Type B pancreatic cell (in vitro differentiated cells): ENCODE measurements around the gene ABCB8. TPM values are rescaled to one million over a fixed set of nuclear protein-coding genes. Genes with fewer than 3 reads are reported as not detected.

ENCODE experiments used
- DNase-seq: peaks from one replicate; pipeline ENCODE4 v3.0.0; 2021; ENCODE audit warnings: mixed read lengths; ENCODE audit not compliant: unreplicated experiment; ENCODE audit errors: extremely low spot score
- H3K27ac Mint-ChIP-seq: 2 replicates; pipeline ENCODE4 v1.8.0; 2021; ENCODE audit warnings: mild to moderate bottlenecking, mixed read lengths
- H3K27me3 Mint-ChIP-seq: 2 replicates; pipeline ENCODE4 v1.8.0; 2021; ENCODE audit warnings: mixed read lengths
- H3K36me3 Mint-ChIP-seq: 2 replicates; pipeline ENCODE4 v1.8.0; 2021; ENCODE audit warnings: mixed read lengths
- H3K4me1 Mint-ChIP-seq: one replicate; pipeline ENCODE4 v1.8.0; 2021; ENCODE audit warnings: mixed read lengths; ENCODE audit not compliant: unreplicated experiment
- H3K4me3 Mint-ChIP-seq: 2 replicates; pipeline ENCODE4 v1.8.0; 2021; ENCODE audit warnings: mild to moderate bottlenecking, mixed read lengths
- H3K9me3 Mint-ChIP-seq: 2 replicates; pipeline ENCODE4 v1.8.0; 2021; ENCODE audit warnings: mixed read lengths
- CTCF ChIP-seq: fragments of 200-600 bp; sonication (generic); conservative IDR thresholded peaks from 2 replicates; pipeline ENCODE4 v1.5.0; 2021; ENCODE audit warnings: antibody characterized with exemption, mild to moderate bottlenecking
- total RNA-seq: library from RNA; stranded (reverse); gene quantifications from 2 replicates; pipeline ENCODE4 v1.2.1, GENCODE V29; 2021; ENCODE audit warnings: low replicate concordance

ABCB8 gene
- total RNA-seq, 1 donor from 2014 or later = 45.5 TPM

- Mint-ChIP-seq H3K4me1 (peaks cover 38% of the 10 kb centered on the region), H3K36me3 (no peaks in the 10 kb centered on the region), H3K4me3 (peak overlapping the region; percentile 98), H3K27ac (peak overlapping the region; percentile 48), H3K9me3 (no peaks in the 10 kb centered on the region), H3K27me3 (no peaks in the 10 kb centered on the region)
- no peak for DNase-seq
- TF ChIP-seq CTCF = peak; percentile 6
These were observed 31.8 kb downstream of the ABCB8 start for GRCh38 chr7:151060113-151060415.

DNA sequence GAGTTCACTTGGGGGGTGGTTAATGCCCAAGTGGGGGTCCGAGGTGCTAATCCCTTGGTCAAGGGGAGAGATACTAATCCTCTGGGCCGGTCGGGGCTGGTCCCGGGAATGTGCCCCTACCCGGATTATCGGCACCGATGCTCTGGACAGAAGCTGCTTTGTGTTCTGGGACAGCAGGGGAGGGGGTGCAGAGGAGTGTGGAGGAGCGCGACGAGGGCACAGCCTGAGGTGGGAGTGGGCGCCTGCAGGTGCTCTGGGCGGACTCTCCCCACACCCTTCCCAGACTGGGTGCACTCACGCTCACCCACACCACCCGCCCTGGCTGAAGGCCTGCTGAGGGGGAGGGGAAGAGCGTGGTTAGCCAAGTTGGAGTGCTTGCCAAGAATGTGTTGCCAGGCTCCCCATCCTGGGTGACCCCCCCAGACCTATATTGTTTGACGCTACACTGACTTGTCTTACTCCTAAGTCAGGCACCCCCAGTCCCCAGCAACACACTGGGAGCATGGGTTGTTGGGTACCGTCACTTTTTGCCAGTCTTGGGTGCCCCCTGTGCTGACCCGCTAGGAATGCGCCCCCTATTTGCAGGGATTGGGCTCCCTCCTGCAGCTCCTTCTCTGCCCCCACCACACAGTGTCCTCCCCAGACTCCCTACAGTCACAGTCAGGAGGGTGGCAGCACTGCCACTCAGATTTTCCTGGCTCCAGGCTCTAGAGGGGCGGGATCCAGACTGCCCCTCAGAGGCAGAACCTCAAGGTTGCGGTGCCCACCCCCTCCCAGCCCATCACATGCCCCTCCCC is 32.4 kb downstream of the ABCB8 start:
- TF ChIP-seq CTCF = no peak
- no peaks in the 10 kb centered on the region for H3K27me3 Mint-ChIP-seq
- peak overlapping the region; percentile 75 for H3K27ac Mint-ChIP-seq
- peak overlapping the region; percentile 98 for H3K4me3 Mint-ChIP-seq
- DNase-seq = no peak
- peaks cover 38% of the 10 kb centered on the region for H3K4me1 Mint-ChIP-seq
- no peaks in the 10 kb centered on the region for H3K36me3 Mint-ChIP-seq
- no peaks in the 10 kb centered on the region for H3K9me3 Mint-ChIP-seq

GRCh38 chr7:151061213-151062110 is 33.2 kb downstream of the ABCB8 start:
- H3K27me3 Mint-ChIP-seq = no peaks in the 10 kb centered on the region
- no peaks in the 10 kb centered on the region for H3K36me3 Mint-ChIP-seq
- peaks cover 33% of the 10 kb centered on the region for H3K4me1 Mint-ChIP-seq
- DNase-seq = no peak
- H3K27ac Mint-ChIP-seq = peak overlapping the region; percentile 75
- H3K9me3 Mint-ChIP-seq = no peaks in the 10 kb centered on the region
- TF ChIP-seq CTCF = no peak
- H3K4me3 Mint-ChIP-seq = peak overlapping the region; percentile 98

DNA sequence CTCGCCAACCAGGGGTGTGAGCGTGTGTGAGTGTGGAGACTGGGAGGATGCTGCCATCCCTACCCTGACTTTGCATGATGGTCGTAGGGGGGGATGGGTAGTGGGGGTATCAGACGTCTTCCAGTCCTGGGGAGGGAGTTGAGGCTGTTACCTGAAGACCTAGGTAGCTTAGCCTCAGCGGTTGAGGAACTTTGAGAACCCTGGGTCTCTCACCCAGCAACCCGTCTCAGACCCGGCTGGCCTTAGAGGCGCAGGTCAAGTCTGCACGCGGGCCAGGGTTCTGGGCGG is 33.8 kb downstream of the ABCB8 start:
- H3K9me3 Mint-ChIP-seq = no peaks in the 10 kb centered on the region
- peaks cover 28% of the 10 kb centered on the region for H3K4me1 Mint-ChIP-seq
- no peak for DNase-seq
- no peaks in the 10 kb centered on the region for H3K36me3 Mint-ChIP-seq
- H3K4me3 Mint-ChIP-seq = peak overlapping the region; percentile 78
- no peak for TF ChIP-seq CTCF
- H3K27ac Mint-ChIP-seq = peak overlapping the region; percentile 50
- no peaks in the 10 kb centered on the region for H3K27me3 Mint-ChIP-seq

DNA sequence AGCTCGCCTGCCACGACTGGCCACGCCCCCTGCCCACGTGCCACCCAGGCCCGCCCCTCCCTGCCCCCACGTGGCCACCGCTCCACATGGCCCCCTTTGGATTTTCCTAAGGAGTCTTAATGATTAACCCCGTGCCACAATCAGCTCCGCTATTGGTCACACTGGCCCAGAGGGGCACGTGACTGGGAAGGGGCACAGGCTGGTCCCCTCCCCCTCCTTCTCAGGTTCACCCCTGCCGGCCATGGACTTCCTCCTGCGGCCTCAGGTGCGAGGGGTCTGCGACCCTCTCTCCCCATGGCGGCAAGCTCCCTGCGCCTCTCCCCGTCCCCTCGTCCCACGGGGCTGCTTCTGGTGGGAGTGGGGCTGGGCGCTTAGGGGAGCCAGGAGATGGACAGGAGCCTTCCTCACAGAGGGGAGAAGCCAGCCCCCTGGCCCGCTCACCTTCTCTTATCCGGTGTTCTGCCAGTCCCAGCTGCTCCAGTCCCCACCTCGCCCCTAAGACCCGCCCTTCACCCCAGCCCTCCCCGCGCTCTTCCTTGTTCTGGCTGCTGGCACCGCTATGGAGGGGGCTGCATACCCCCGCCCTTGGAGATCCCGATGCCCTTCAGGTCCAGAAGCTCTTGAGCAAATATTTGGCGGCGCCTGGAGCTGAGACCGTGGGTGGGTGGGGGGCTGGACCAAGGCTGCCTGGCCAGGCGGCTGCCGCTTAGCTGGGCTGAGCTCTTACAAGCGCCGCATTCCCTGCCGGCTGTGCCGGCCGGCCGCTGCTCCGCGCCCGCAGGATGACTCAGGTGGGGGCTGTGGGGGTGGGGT is 34.4 kb downstream of the ABCB8 start:
- no peak overlapping the region for H3K27ac Mint-ChIP-seq
- no peaks in the 10 kb centered on the region for H3K9me3 Mint-ChIP-seq
- H3K36me3 Mint-ChIP-seq = no peaks in the 10 kb centered on the region
- DNase-seq = peak; percentile 86
- H3K4me1 Mint-ChIP-seq = peaks cover 22% of the 10 kb centered on the region
- TF ChIP-seq CTCF = no peak
- peak overlapping the region; percentile 78 for H3K4me3 Mint-ChIP-seq
- H3K27me3 Mint-ChIP-seq = no peaks in the 10 kb centered on the region
